COLO668 (cell line): Measurements from ENCODE around the gene NFILZ.

Experiments
- DNase-seq: peaks from one replicate; lab custom pipeline; 2025; ENCODE audit not compliant: unreplicated experiment; lab: John Stamatoyannopoulos, UW

NFILZ gene

DNA sequence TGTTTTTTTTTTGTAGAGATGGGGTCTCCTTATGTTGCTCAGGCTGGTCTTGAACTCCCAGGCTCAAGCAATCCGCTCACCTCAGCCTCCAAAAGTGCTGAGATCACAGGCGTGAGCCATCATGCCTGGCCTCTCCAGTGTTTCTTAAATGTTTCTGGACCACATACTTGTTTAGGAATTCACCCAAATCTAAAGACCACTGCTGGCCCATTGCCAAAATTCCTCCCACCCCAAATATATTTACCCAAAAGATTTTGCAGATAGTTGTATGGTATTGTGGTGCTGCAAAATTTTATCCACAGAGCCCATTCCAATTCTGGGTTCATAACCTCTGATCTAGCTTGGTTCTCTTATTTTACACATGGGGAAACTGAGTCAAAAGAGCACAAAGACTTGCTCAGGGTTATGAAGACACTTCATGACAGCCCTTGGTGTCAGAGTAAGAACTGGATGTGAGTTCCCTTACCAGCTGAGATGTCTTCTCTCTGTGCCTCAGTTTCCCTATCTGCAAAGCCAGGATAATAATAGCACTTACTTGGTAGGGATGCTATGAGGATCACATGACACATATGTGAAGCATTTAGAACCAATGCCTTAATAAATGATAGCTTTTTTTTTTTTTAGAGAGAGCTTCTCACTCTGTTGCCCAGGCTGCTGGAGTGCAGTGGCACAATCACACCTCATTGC is 10.9 kb downstream of the NFILZ start:
- no peak for DNase-seq

DNA sequence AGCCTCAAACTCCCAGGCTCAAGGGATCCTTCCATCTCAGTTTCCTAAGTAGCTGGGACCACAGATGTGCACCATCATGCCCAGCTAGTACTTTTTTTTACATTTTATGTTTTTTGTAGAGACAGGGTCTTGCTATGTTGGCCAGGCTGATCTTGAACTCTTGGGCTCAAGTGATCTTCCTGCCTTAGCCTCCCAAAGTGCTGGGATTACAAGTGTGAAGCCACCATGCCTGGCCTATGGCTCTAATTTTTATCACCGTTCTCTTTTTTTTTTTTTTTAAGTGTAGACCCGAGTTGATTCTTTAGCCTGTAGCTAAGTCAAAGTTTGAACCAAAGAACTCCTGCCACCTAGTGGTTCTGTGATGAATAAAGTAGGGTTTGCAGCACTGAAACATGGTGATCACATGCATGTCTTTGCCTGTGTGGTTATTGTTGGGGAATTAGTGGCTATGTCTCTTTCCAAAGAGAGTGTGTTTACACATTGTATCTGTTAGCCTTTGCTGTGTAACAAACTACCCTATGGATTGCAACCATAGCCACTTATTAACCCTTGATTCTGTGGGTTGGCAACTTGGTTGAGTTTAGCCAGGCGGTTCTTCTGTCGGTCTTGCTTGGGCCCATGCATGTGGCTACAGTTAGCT is 11.6 kb downstream of the NFILZ start:
- no peak for DNase-seq

DNA sequence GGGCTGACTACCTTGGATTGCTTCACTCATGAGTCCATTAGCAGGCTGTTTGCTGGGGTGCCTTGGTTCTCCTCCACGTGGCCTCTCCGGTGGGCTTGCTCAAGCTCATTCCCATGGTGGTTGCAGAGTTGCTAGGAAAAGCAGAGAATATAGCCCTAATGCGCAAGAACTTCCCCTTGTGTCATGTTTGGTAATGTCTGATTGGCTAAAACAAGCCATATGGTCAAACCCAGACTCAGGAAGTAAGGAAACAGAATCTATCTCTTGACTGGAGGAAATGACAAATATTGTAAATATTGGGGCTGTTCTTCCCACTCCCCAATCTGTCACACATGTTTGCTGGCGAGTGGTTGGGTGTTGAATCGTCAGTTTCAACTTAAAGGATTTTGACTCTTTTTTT is 12.1 kb downstream of the NFILZ start:
- DNase-seq, result no peak

DNA sequence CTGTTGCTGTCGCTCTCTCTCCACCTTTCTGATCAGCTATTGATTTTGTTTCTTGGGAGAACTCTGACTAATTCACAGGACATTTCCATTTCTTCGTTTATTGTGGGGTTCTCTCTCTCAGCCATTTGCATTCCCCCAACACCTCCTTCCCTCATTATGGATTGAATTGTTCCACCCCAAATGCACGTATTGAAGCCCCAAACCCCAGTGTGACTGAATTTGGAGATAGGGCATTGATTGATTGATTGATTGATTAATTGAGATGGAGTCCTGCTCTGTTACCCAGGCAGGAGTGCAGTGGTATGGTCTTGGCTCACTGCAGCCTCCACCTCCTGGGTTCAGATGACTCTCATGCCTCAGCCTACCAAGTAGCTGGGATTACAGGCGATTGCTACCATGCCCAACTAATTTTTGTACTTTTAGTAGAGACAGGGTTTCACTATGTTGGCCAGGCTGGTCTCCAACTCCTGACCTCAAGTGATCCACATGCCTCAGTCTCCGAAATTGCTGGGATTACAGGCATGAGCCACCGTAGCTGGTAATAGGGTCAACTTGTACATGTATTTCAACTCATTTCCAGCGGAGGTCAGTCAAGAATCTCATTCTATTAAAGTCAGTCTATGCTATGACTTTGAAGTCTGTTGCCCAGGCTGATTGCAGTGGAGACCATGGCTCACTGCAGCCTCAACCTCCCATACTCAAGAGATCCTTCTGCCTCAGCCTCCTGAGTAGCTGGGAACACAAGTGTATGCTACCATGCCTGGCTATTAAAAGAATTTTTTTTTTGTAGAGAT is 13.6 kb downstream of the NFILZ start:
- DNase-seq, result no peak

DNA sequence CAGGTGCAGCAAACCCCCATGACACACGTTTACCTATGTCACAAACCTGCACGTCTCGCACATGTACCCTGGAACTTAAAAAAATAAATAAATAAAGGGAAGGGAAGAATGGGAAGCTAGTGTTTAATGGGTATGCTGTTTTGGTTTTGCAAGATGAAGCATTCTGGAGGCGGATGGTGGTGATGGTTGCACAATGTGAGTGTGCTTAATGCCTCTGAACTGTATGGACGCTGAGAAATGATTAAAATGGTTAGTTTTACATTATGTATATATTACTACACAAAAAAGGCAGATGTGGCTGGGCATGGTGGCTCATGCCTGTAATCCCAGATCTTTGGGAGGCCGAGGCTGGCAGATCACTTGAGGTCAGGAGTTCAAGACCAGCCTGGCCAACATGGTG is 17.8 kb downstream of the NFILZ start:
- no peak for DNase-seq

DNA sequence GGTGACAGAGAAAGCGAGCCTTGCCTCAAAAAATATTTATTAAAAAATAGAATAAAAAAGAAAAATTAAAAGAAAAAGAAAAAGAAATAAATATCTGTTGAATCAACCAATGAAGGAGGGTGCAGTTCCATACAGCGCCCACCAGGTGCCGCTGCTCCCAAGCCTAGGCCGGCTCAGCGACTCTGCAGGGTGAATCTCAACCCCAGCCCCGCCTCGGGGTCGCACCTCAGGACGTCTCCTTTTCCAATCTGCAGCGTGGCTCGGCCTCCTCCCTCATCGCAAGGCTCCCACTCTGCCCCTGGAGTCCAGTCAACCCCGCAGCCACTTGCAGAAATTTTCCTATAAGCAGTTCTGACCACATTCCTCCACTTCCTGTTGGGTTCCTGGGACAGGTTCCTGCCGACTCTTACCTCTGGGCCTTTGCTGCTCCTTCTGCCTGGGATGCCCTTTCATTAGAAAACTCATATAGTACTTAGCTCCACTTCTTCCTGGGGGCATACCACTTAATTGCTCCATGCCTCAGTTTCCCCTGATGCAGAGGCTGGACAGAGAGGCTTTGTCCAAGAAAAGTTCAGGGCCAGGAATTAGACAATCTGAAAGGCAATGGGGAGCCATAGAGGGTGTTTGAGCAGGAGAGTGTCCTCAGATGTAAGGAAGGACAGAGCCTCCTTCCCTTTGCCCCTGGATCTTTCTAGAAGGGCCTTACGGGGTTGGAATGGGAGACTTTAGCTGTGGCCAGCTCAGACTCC is 24.3 kb downstream of the NFILZ start:
- DNase-seq, result peak; percentile 61

DNA sequence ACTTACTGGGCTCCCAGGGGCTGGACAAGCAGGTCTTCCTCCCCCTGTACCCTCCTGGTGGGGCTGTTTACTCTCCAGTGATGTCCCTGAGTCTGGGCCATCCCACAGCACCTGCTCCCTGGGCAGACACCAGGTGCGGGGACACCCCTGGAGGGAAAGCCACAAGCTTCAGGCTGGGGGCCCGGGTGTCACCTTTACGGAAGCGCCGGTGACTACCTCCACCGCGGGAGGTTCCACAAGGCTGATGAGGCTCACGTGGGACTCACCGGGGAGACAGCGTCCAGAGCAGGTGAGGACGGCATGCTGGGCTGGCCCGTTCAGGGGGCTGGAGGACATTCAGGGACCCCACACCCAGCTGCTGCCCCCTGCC is 24.9 kb downstream of the NFILZ start:
- DNase-seq, result peak; percentile 86

DNA sequence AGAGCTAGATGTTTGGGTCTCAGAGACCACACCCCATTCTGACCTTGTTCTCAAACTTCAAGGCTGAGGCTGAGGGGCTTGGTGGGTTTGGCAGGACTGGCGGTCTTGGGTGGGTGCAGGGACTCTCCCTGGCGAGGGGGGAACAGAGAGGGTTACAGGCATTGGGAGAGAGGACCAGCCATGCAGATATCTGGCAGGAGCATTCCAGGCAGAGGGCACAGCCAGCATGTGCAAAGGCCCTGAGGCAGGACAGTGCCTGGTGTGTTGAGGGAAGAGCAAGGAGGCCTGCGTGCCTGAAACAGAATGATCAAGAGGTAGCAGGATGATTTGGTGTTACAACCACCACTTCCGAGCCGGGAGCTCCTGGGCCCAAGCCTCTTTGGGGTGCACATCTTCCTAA is 27.4 kb downstream of the NFILZ start:
- no peak for DNase-seq

DNA sequence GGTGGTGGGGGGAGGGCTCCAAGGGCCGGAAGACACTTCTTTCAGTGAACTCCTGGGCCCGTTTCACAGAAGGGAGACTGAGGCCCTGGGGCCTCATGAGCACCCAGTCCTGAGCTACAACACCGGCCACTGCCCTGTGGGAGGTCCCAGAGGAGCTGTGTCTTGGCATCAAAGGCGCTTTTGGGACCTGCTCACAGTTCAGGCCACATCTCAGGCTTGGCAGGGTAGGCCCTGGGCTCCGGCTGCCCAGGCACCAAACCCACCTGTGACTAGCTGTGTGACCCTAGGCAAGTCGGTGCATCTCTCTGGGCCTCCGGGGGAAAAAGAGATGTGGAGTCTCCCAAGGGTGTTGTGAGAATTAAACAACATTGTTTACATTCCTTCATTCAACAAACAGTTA is 29.5 kb downstream of the NFILZ start:
- no peak for DNase-seq

DNA sequence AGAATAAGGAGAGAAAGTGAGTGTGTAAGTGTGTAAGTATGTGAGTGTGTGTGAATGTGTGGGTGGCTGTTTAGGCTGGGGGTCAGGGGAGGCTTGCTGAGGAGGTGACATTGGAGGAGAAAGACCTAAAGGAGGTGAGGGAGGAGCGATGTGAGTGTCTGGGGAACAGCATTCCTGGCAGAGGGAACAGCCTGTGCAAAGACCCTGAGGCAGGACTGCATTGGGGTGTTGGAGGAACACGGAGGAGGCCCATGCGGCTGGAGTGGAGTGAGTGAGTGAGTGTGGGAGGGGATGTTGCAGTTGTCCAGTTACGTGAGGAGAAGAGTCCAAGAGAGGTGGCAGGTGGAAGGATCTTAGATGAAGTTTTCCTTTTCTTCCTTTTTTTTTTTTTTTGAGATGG is 31.8 kb downstream of the NFILZ start:
- no peak for DNase-seq

DNA sequence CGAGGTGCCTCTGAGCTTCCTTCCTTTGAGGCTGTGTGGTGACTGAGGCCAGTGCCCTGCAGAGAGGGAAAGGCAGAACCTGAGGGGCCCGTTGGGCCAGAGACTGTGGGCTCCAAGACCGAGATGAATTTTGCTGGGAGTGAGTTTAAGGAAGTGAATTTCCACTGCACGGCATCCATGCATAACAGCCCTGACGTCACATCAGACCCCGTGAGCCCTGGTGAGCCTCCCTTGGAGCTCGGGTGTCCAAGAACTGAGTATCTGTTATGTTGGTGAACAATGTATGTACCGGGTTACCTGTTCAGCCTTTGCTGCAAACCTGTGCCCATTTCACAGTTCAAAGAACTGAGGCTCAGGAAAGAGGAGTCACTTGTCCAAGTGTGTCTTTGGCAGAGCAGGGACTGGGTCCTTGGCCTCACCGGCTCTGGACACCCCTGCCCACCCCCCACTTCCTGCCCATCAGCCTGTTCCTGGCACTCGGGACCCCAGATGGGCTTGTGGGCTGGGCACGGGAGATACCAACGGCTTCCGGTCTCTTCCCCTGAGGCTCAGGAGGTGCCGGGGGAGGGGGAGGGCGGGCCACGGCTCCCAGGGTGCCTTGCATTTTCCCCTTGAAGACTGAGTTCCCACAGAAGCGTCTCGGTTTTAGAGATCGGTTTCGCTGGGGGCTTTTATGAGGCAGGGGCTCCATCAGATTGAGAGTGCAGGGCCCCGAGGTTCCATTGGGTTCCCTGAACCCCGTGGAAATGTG is 33.7 kb downstream of the NFILZ start:
- DNase-seq, result no peak

DNA sequence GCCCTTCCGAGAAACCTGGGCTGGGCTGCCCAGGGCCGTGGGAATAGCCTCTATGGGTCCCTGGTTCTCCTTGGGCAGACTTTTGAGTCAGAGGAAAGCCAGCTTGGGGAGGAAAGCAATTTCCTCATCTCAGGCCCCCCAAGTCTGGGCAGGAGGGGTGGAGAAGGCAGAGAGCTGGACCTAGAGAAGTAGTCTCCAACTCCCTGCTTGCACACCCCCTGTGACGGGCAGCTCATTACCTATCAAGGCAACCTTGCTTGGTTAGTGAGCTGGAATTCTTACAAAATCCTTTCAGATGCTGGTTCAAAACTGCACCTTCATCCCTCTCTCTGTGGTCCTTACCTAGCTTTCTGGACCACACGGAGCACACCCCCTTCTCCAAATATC is 34.2 kb downstream of the NFILZ start:
- no peak for DNase-seq

DNA sequence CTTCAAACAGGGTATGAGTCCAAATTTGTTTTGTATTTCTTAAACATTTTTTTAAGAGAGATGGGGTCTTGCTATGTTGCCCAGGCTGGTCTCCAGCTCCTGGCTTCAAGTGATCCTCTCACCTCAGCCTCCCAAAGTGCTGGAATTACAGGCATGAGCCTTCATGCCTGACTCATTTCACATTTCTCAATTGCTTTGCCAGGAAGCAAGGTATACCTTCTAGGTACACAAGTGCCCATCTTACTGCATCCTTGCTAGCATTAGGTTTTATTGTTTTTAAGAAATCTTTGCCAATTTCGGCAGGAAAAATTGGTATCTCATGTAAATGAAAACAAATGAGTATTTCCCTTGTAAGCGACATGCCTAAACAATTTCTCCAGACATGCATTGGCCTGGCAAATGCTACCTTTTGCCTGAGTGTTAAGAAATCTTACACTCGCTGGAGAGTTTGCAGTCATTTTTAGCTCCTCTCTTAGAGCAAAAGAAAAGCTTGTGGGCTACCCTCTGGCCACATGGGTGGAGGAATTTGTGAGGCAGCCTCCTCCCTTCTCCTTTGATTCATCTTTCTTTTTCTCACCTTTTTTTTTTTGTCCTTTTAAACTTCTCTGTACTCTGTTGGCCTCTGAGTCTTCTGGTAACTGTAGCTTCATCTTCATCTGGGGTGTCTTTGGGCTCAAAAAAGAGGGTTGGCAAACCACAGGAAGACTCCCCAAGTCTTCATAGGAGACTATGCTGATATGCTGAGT is 35.2 kb downstream of the NFILZ start:
- no peak for DNase-seq

DNA sequence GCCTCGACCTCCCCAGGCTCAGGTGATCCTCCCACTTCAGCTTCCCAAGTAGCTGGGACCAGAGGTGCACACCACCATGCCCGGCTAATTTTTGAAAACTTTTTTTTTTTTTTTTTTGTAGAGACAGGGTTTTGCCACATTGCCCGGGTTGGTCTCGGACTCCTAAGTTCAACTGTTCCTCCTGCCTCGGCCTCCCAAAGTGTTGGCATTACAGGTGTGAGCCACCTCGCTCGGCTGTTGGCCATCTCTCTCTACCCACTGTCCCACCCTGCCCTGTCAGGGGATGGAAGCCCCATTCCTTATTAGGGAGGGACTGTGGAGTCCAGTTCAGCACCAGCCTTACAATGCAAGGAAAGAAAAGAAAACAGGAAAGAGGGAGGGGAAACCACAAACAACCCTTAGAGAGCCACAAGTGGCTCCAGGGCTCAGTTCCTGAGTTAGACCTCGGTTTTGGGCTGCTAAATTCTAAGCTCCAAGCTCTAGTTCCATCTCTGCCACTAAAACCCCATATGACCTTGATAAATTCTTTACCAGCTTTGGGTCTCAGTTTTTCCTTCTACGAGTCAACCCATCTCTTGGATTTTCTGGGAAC is 36.5 kb downstream of the NFILZ start:
- DNase-seq, result no peak

DNA sequence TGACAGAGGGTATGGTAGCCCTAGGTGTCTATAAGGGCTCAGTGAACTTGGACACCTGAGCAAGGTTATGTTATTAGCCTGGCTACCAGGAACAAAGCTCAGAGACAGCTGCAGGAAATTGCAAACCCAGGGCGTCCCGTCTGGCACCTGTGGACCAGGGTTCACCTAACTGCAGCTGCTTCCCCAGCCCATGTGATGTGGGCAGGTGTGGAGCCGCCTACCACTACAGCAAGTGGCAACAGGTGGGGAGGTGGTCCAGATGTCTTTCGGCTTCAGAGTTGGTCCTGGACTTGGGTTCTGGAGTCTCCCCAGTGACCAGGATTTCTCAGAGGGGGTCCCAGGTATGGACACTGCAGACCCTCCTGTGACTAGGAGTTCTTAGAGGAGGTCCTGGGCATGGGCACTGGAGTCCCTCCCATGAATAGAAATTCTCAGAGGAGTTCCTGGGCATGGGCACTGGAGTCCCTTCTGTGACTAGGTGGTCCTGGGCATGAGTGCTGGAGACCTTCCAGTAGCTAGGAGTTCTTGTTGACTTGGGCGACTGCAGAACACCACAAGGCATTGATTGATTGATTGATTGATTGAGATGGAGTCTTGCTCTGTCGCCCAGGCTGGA is 43.0 kb downstream of the NFILZ start:
- DNase-seq, result peak; percentile 37

DNA sequence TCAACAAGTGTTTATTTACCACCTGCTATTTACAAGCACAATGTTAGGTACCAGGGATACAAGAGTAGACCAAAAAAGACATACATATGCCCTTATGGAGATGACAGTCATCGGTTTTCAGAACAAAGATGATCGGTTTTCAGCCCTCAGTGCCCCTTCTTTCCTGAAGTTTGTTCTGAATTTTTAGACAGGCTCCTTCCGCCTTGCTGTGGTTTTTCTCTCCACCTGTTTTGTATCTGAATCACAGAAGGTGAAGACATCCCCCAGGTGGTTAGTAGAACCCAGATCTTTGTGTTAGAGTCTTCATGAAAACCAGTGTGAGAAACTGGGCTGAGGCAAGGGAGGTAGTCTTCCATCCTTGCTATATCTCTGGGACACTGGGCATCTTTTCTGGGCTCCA is 44.6 kb downstream of the NFILZ start:
- no peak for DNase-seq

DNA sequence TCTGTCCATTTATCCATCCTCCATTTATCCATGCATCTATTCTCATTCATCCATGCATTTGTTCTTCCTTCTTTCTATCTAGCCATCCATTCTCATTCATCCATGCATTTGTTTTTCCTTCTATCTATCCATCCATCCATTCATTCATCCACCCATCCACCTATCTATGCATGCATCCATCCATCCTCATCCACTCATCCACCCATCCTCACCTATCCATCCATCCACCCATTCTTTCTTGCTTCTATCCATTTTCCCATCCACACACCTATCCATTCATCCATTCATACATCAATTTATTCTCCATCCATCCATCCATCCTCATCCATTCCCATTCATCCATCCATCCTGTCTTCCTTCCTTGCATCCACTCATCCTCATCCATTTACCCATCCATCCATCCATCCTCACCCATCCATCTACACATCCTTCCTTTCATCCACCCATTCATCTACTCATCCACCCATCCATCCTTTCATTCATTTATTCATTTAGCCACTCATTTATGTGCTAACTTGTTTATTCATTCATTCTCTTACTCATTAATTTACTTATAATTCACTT is 47.9 kb downstream of the NFILZ start:
- no peak for DNase-seq
